Effector CD8-positive, alpha-beta T cell (primary cell): ENCODE data around the gene KMT2E.
"Not testable (repeated sequence)": the region's sequence is repeated elsewhere in the genome, so short reads cannot be mapped to it uniquely, and the experiment has no call there.

ENCODE experiments used
- DNase-seq: peaks from one replicate; lab custom pipeline; 2025; lab: John Stamatoyannopoulos, UW

KMT2E gene

GRCh38 chr7:105027176-105027853 is 13.3 kb downstream of the KMT2E start:
- DNase-seq: no peak

- DNase-seq: no peak
Observed at GRCh38 chr7:105028004-105028403, 14.0 kb downstream of the KMT2E start.

GRCh38 chr7:105028941-105029340 is 14.9 kb downstream of the KMT2E start:
- not testable (repeated sequence) for DNase-seq

- DNase-seq: no peak
Observed at GRCh38 chr7:105030447-105030846, 16.4 kb downstream of the KMT2E start.

GRCh38 chr7:105032553-105033214 is 18.7 kb downstream of the KMT2E start:
- no peak for DNase-seq

- DNase-seq: no peak
Observed at GRCh38 chr7:105035349-105035748, 21.3 kb downstream of the KMT2E start.

- no peak for DNase-seq
Observed at GRCh38 chr7:105036217-105037168, 22.5 kb downstream of the KMT2E start.

- DNase-seq: no peak
Observed at GRCh38 chr7:105037319-105037718, 23.3 kb downstream of the KMT2E start.

- no peak for DNase-seq
Observed at GRCh38 chr7:105044449-105045070, 30.6 kb downstream of the KMT2E start.

- no peak for DNase-seq
Observed at GRCh38 chr7:105046414-105046813, 32.4 kb downstream of the KMT2E start.

GRCh38 chr7:105047932-105048331 is 33.9 kb downstream of the KMT2E start:
- no peak for DNase-seq

- no peak for DNase-seq
Observed at GRCh38 chr7:105050493-105050892, 36.5 kb downstream of the KMT2E start.

- not testable (repeated sequence) for DNase-seq
Observed at GRCh38 chr7:105050899-105051298, 36.9 kb downstream of the KMT2E start.

- no peak for DNase-seq
Observed at GRCh38 chr7:105055084-105055483, 41.1 kb downstream of the KMT2E start.

GRCh38 chr7:105055621-105056020 is 41.6 kb downstream of the KMT2E start:
- no peak for DNase-seq

GRCh38 chr7:105057472-105057871 is 43.5 kb downstream of the KMT2E start:
- DNase-seq: no peak

- no peak for DNase-seq
Observed at GRCh38 chr7:105060437-105060836, 46.4 kb downstream of the KMT2E start.

GRCh38 chr7:105060923-105061322 is 46.9 kb downstream of the KMT2E start:
- no peak for DNase-seq

GRCh38 chr7:105065104-105065503 is 51.1 kb downstream of the KMT2E start:
- DNase-seq: no peak

- no peak for DNase-seq
Observed at GRCh38 chr7:105067691-105068090, 53.7 kb downstream of the KMT2E start.

- DNase-seq: no peak
Observed at GRCh38 chr7:105068886-105069285, 54.9 kb downstream of the KMT2E start.

- no peak for DNase-seq
Observed at GRCh38 chr7:105073143-105073542, 59.1 kb downstream of the KMT2E start.
